PC-9 (cell line): ENCODE measurements around the gene BOD1L2. TPM values are rescaled to one million over a fixed set of nuclear protein-coding genes. Genes with fewer than 3 reads are reported as not detected.

ENCODE experiments used
- BruUV-seq: library from RNA; stranded (reverse); fragments of 400-500 nt; replicated peaks from 2 replicates; lab custom pipeline; 2021; lab: Mats Ljungman, UMichigan
- CTCF ChIA-PET: fragments of 300-600 bp; sonication (Branson Sonifier 250); formaldehyde crosslinking; loops from one replicate; lab custom pipeline; 2022; ENCODE audit warnings: antibody characterized with exemption; lab: Charles Lee
- POLR2A ChIA-PET: fragments of 300-600 bp; sonication (Branson Sonifier 250); formaldehyde crosslinking; loops from one replicate; lab custom pipeline; 2022; ENCODE audit warnings: antibody characterized with exemption; ENCODE audit not compliant: unreplicated experiment; lab: Charles Lee
- DNase-seq, 2 experiments: peaks; one replicate each; pipeline versions ENCODE4 v3.0.0 to v3.0.0-alpha.2; 2015 to 2022; ENCODE audit warnings: mixed read lengths in 1 of 2
- H2AFZ ChIP-seq: fragments of 200-600 bp; sonication (generic); 2 replicates; pipeline ENCODE4 v1.8.1; 2017; ENCODE audit warnings: antibody characterized with exemption
- H3F3A ChIP-seq: fragments of 200-600 bp; sonication (generic); 2 replicates; pipeline ENCODE4 v1.8.1; 2017; ENCODE audit warnings: antibody characterized with exemption, mild to moderate bottlenecking, low read depth; ENCODE audit not compliant: insufficient read depth
- H3K27ac ChIP-seq: fragments of 200-600 bp; sonication (generic); 2 replicates; pipeline ENCODE4 v1.6.1; 2016; ENCODE audit warnings: mixed run types
- H3K27me3 ChIP-seq: fragments of 200-600 bp; sonication (generic); 2 replicates; pipeline ENCODE4 v1.6.1; 2016; ENCODE audit warnings: low read depth, mixed run types; ENCODE audit not compliant: insufficient read depth
- H3K36me3 ChIP-seq: fragments of 200-600 bp; sonication (generic); 2 replicates; pipeline ENCODE4 v1.6.1; 2016; ENCODE audit warnings: low read depth, mixed run types
- H3K4me1 ChIP-seq: fragments of 200-600 bp; sonication (generic); replicated peaks from 2 replicates; pipeline ENCODE4 v1.6.1; 2016; ENCODE audit warnings: mixed run types; ENCODE audit not compliant: insufficient read depth
- H3K4me2 ChIP-seq: fragments of 200-600 bp; sonication (generic); 2 replicates; pipeline ENCODE4 v1.6.1; 2017; ENCODE audit warnings: mixed run types
- H3K4me3 ChIP-seq: fragments of 200-600 bp; sonication (generic); 2 replicates; pipeline ENCODE4 v1.6.1; 2016; ENCODE audit warnings: mixed run types
- H3K79me2 ChIP-seq: fragments of 200-600 bp; sonication (generic); 2 replicates; pipeline ENCODE4 v1.6.1; 2017; ENCODE audit warnings: low read depth, mixed run types
- H3K9me2 ChIP-seq: fragments of 200-600 bp; sonication (generic); 2 replicates; pipeline ENCODE4 v1.8.1; 2017; ENCODE audit warnings: mild to moderate bottlenecking; ENCODE audit not compliant: insufficient read depth
- H3K9me3 ChIP-seq: fragments of 200-600 bp; sonication (generic); 2 replicates; pipeline ENCODE4 v1.8.1; 2016; ENCODE audit warnings: low read depth; ENCODE audit not compliant: insufficient read depth
- H4K20me1 ChIP-seq: fragments of 200-600 bp; sonication (generic); 2 replicates; pipeline ENCODE4 v1.8.1; 2017; ENCODE audit not compliant: insufficient read depth
- EZH2 ChIP-seq: fragments of 200-600 bp; sonication (generic); IDR thresholded peaks from 2 replicates; pipeline ENCODE4 v1.8.0; 2017; ENCODE audit warnings: antibody characterized with exemption, low read depth
- intact Hi-C: fragments of 100-400 bp; cut with micrococcal nuclease; formaldehyde crosslinking; loops from one replicate; pipeline ENCODE4 v1.10.0; 2022; ENCODE audit not compliant: unreplicated experiment
- total RNA-seq: library from RNA; stranded (reverse); gene quantifications from 2 replicates; pipeline ENCODE4 v1.2.3, GENCODE V29; 2021
- TF ChIP-seq, protein P1 (sequence below): fragments of 200-600 bp; sonication (generic); conservative IDR thresholded peaks from 2 replicates; pipeline ENCODE4 v1.6.1; 2017; ENCODE audit warnings: mixed run types, antibody characterized with exemption, mild to moderate bottlenecking, moderate library complexity

The BOD1L2 gene
- total RNA-seq, 1 experiment from 2014 or later, result not detected

GRCh38 chr18:57149051-57149450, 2.2 kb downstream of the BOD1L2 start:
- no peak for TF ChIP-seq EZH2
- TF ChIP-seq, protein P1, sequence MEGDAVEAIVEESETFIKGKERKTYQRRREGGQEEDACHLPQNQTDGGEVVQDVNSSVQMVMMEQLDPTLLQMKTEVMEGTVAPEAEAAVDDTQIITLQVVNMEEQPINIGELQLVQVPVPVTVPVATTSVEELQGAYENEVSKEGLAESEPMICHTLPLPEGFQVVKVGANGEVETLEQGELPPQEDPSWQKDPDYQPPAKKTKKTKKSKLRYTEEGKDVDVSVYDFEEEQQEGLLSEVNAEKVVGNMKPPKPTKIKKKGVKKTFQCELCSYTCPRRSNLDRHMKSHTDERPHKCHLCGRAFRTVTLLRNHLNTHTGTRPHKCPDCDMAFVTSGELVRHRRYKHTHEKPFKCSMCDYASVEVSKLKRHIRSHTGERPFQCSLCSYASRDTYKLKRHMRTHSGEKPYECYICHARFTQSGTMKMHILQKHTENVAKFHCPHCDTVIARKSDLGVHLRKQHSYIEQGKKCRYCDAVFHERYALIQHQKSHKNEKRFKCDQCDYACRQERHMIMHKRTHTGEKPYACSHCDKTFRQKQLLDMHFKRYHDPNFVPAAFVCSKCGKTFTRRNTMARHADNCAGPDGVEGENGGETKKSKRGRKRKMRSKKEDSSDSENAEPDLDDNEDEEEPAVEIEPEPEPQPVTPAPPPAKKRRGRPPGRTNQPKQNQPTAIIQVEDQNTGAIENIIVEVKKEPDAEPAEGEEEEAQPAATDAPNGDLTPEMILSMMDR, result no peak
- no peaks in the 10 kb centered on the region for H3K9me3 ChIP-seq
- intact Hi-C loops, result no loop called here
- H3K4me1 ChIP-seq, result no peaks in the 10 kb centered on the region
- no TSS peak for BruUV-seq
- H2AFZ ChIP-seq, result no peak overlapping the region
- H3K27ac ChIP-seq, result no peak overlapping the region
- no peaks in the 10 kb centered on the region for H3K79me2 ChIP-seq
- H3K36me3 ChIP-seq, result no peaks in the 10 kb centered on the region
- H3K4me2 ChIP-seq, result no peak overlapping the region
- DNase-seq, result no peak
- ChIA-PET POLR2A (no interaction called here), CTCF (interaction anchor here (0.5 kb wide), 1 partner anchor 89 kb away, joined by 4 read pairs; no protein-coding TSS in a partner anchor)
- H3K27me3 ChIP-seq, result no peaks in the 10 kb centered on the region
- H3K9me2 ChIP-seq, result no peaks in the 10 kb centered on the region
- H4K20me1 ChIP-seq, result no peaks in the 10 kb centered on the region
- H3F3A ChIP-seq, result no peaks in the 10 kb centered on the region
- no peak overlapping the region for H3K4me3 ChIP-seq

DNA sequence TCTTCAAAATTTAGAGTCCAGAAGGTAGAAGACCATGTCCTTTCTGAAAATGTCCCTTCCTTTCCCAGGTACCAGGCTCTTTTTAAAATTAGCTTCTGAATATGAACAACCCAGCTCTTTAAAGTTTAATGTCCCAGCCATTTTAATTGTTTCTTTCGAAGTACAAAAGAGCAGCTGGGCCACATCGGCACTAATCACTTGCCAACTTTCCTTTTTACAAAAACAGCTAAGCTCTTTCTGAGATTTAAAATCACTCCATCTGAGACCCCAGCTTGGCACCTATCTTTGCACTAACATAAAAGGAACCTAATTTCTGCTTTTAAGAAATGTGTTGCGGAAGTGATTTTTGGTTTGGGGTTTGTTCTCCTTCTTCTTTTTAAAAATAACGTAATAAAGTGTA, 2.6 kb downstream of the BOD1L2 start:
- Histone ChIP-seq H3K4me2 (no peak overlapping the region), H3K27me3 (no peaks in the 10 kb centered on the region), H3K9me3 (no peaks in the 10 kb centered on the region), H3K9me2 (no peaks in the 10 kb centered on the region), H3F3A (no peaks in the 10 kb centered on the region), H3K4me3 (no peak overlapping the region), H3K79me2 (no peaks in the 10 kb centered on the region), H3K27ac (no peak overlapping the region), H4K20me1 (no peaks in the 10 kb centered on the region), H3K36me3 (no peaks in the 10 kb centered on the region), H3K4me1 (no peaks in the 10 kb centered on the region), H2AFZ (no peak overlapping the region)
- intact Hi-C loops, result no loop called here
- TF ChIP-seq, protein P1, result no peak
- no peak for TF ChIP-seq EZH2
- DNase-seq, result no peak
- no TSS peak for BruUV-seq
- POLR2A ChIA-PET, result interaction anchor here (0.5 kb wide), 1 partner anchor 393 kb away, joined by 3 read pairs; no protein-coding TSS in a partner anchor
- CTCF ChIA-PET, result no interaction called here

DNA sequence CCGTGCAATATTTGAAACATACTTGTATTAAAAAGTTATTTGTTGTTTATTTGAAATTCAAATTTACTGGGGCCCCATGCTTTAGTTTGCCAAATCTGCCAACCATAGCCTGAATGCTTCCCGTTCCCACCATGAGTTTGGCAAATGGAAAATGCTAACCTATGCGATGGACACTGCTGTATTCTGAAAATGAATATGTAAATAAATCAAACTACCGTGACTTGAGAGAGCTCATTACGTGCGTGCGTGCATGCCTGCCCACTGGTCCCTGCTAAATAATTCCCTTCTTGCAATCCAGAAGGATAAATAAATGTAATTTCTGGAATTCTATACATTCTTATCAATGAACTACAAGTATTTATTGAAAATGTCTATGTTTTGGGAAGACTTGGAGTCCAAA, 3.2 kb downstream of the BOD1L2 start:
- no peak overlapping the region for H3K4me3 ChIP-seq
- ChIA-PET POLR2A (no interaction called here), CTCF (no interaction called here)
- no peak overlapping the region for H3K4me2 ChIP-seq
- no peaks in the 10 kb centered on the region for H3K9me2 ChIP-seq
- no peaks in the 10 kb centered on the region for H3K4me1 ChIP-seq
- H4K20me1 ChIP-seq, result no peaks in the 10 kb centered on the region
- intact Hi-C loops, result no loop called here
- H3F3A ChIP-seq, result no peaks in the 10 kb centered on the region
- H3K27me3 ChIP-seq, result no peaks in the 10 kb centered on the region
- no peak for TF ChIP-seq EZH2
- TF ChIP-seq, protein P1, result no peak
- no TSS peak for BruUV-seq
- no peaks in the 10 kb centered on the region for H3K36me3 ChIP-seq
- H2AFZ ChIP-seq, result no peak overlapping the region
- no peak for DNase-seq
- H3K27ac ChIP-seq, result no peak overlapping the region
- no peaks in the 10 kb centered on the region for H3K9me3 ChIP-seq
- no peaks in the 10 kb centered on the region for H3K79me2 ChIP-seq
